GM19463 (cell line): ENCODE measurements around the gene LIMK2.

Experiments used
- ATAC-seq: cut with Tn5 transposase; IDR thresholded peaks from one replicate; pipeline ENCODE4 v1.9.1; 2021; ENCODE audit warnings: mild to moderate bottlenecking, moderate library complexity; ENCODE audit not compliant: unreplicated experiment

Gene LIMK2

GRCh38 chr22:31327806-31328543 is 115.9 kb downstream of the LIMK2 start:
- ATAC-seq: no peak

- ATAC-seq: no peak
Measured at GRCh38 chr22:31328544-31328960, 116.5 kb downstream of the LIMK2 start.

- no peak for ATAC-seq
Measured at GRCh38 chr22:31329029-31329428, 116.9 kb downstream of the LIMK2 start.
